ENCODE measurements around the gene PTPRG.

The PTPRG gene

DNA sequence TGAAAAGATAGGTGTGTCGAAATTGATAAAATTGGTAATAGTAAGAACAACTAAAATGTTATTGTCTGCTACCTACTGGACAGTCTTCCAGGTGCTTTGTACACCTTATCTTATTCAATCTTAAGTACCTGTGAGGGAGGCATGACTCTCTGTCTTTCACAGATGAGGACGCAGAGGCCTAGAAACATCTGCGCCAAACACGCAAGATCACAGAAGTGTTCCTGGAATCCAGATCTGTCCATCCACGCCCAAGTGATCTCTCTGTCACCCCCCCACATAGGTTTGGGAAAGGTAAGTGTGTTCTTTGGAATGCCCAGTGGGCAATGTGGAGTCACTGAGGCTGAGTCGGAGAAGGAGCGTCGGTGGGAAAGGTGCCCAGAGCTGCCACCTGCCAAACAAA, 34.4 kb upstream of the PTPRG start:
- no peak for DNase-seq (ENCODE audit: extremely low read depth, low read depth)
- TF ChIP-seq, protein P1, sequence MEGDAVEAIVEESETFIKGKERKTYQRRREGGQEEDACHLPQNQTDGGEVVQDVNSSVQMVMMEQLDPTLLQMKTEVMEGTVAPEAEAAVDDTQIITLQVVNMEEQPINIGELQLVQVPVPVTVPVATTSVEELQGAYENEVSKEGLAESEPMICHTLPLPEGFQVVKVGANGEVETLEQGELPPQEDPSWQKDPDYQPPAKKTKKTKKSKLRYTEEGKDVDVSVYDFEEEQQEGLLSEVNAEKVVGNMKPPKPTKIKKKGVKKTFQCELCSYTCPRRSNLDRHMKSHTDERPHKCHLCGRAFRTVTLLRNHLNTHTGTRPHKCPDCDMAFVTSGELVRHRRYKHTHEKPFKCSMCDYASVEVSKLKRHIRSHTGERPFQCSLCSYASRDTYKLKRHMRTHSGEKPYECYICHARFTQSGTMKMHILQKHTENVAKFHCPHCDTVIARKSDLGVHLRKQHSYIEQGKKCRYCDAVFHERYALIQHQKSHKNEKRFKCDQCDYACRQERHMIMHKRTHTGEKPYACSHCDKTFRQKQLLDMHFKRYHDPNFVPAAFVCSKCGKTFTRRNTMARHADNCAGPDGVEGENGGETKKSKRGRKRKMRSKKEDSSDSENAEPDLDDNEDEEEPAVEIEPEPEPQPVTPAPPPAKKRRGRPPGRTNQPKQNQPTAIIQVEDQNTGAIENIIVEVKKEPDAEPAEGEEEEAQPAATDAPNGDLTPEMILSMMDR (IDR thresholded peaks at IDR 0.05; ENCODE audit: low read depth, low read length) = no peak

DNA sequence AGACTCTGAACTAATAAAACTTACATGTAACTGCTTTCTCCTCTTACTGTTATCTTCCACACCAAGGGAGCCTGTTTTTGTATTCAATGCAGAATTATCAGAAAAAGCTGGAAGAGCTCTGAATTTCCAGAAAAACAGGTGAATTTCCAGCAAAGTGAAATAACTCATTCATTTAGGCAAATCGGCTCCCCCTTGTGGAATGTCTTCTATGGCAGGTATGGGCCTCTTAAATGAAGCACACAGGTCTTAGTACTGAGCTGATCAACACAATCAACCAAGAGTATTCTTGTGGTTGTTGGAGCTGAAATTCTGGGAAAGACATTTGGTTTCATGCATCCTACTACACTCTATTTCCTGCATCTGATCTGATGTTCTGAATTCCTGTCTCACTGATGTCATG, 31.0 kb upstream of the PTPRG start:
- no peak for DNase-seq (ENCODE audit: extremely low read depth, low read depth)
- TF ChIP-seq, protein P1 (IDR thresholded peaks at IDR 0.05; ENCODE audit: low read depth, low read length) = peak; percentile 38

DNA sequence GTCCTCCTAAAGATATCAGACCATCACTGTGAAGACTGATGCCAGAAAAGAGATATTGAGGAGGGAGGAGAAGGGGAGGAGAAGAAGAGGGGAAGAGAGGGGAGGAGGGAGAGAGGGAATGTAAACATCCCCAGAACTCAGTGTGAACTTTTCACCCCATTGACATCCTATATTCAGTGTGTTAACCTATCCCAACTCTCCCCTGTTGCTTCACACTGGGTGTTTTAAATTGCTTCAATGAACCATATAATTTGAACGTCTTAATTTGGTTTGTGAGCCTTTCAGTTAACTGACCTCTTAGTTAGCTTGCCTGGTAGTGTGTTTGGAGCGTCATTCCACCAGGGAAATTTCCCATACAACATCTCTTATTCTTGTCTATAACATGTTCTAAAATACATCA, 29.8 kb upstream of the PTPRG start:
- no peak for DNase-seq (ENCODE audit: extremely low read depth, low read depth)
- TF ChIP-seq, protein P1 (IDR thresholded peaks at IDR 0.05; ENCODE audit: low read depth, low read length) = no peak

DNA sequence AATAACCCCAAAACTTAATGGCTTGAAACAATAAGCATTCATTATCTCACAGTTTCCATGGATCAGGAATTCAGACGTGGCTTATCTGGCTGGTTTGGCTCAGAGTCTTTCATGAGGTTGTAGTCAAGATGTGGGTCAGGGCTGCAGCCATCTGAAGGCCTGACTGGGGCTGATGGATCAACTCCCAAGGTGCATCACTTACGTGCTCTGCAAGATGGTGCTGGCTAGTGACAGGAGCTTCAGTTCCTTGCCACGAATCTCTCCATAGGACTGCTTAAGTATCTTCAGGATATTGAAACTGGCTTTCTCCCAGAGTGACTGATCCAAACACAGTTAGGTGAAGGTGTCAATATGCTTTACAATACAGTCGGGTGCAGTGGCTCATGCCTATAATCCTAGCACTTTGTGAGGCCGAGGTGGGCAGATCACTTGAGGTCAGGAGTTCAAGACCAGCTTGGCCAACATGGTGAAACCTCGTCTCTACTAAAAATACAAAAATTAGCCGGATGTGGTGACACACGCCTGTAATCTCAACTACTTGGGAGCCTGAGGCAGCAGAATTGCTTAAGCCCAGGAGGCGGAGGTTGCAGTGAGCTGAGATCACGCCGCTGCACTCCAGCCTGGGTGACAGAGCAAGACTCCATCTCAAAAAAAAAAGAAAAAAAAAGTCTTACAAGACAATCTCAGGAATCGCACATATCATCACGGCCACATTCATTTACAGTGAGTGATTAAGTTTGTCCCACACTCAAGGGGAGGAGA, 28.5 kb upstream of the PTPRG start:
- TF ChIP-seq, protein P1 (IDR thresholded peaks at IDR 0.05; ENCODE audit: low read depth, low read length) = no peak
- DNase-seq (ENCODE audit: extremely low read depth, low read depth) = no peak

DNA sequence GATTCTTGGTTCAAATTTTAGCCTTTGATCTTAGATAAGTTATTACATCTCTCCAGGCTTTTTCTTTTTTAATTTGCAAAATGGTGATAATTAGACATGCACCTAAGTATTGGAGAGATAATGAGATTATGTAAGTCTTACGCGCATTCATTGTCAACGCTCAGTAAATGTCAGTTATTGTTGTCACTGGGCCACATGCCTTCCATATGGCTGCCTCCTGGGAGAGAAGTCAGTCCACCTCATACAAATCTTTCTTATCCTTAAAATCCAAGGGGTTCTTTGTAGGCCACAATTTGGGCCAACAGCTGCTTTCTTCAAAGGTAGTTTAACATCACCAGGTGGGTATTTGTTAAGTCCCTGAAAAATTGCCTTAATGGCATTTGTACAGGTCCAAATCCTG, 25.5 kb upstream of the PTPRG start:
- DNase-seq (ENCODE audit: extremely low read depth, low read depth) = no peak

DNA sequence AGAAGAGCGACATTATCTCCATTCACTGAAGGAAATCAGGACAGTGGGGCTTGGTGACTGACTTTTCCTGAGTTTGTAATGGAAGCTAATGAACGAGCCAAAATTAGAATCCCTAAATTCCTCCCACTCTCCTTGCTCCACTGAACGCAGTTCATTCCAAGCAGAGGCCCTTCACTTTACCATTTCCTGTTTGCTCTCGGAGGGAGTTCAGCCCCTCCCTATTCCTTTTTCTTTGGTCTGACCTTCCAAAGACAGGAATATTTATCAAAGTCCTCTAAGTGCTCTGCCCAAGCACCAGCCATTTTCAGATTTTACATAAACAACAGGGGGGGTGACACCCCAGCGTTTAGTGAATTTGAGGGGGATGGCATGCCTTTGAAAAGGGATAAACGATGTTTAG, 24.0 kb upstream of the PTPRG start:
- TF ChIP-seq, protein P1 (IDR thresholded peaks at IDR 0.05; ENCODE audit: low read depth, low read length) = no peak

More for the DNA sequence above, 25.5 kb upstream of the PTPRG start:
- TF ChIP-seq, protein P1 (IDR thresholded peaks at IDR 0.05; ENCODE audit: low read depth, low read length) = no peak

DNA sequence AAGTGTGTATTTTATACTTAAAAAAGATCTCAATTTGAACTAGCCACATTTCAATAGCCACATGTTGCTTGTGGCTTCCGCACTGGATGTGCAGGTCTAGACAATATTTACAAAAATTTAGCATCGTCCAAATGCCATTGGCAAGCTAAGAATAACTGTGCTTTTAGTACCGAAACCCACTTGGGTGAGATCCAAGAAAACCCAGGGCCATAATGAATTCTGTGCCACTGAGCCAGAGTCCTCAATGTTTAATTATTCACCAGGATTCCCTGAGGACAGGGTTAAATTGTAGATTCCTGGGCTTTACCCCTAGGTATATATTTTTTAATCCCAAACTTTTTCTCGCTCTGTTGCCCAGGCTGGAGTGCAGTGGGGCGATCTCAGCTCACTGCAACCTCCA, 22.9 kb upstream of the PTPRG start:
- DNase-seq (ENCODE audit: extremely low read depth, low read depth) = no peak
- TF ChIP-seq, protein P1 (IDR thresholded peaks at IDR 0.05; ENCODE audit: low read depth, low read length) = no peak

More for the DNA sequence above, 24.0 kb upstream of the PTPRG start:
- DNase-seq (ENCODE audit: extremely low read depth, low read depth) = no peak
